AG20443 (cell line): ENCODE measurements around the gene TMEM186.
"Not testable (repeated sequence)": the region's sequence is repeated elsewhere in the genome, so short reads cannot be mapped to it uniquely, and the experiment has no call there.

Source experiments
- DNase-seq: peaks from one replicate; pipeline ENCODE4 v3.0.0; 2012; ENCODE audit warnings: low spot score, mixed read lengths

Gene TMEM186

GRCh38 chr16:8812162-8812843 lies 14.9 kb upstream of the TMEM186 start:
- DNase-seq: no peak

- DNase-seq: no peak
These were observed 11.3 kb upstream of the TMEM186 start for GRCh38 chr16:8808613-8809353.

GRCh38 chr16:8808009-8808408 lies 10.6 kb upstream of the TMEM186 start:
- DNase-seq: no peak

GRCh38 chr16:8807189-8807588 lies 9.8 kb upstream of the TMEM186 start:
- no peak for DNase-seq

GRCh38 chr16:8806272-8806983 lies 9.0 kb upstream of the TMEM186 start:
- no peak for DNase-seq

- no peak for DNase-seq
These were observed 6.9 kb upstream of the TMEM186 start for GRCh38 chr16:8804313-8804712.

- DNase-seq: not testable (repeated sequence)
These were observed 6.3 kb upstream of the TMEM186 start for GRCh38 chr16:8803733-8804132.

- DNase-seq: no peak
These were observed 4.3 kb upstream of the TMEM186 start for GRCh38 chr16:8801701-8802100.

GRCh38 chr16:8798535-8799157 lies 1.2 kb upstream of the TMEM186 start:
- no peak for DNase-seq

GRCh38 chr16:8798174-8798527 lies 712 bp upstream of the TMEM186 start:
- peak; percentile 29 for DNase-seq

GRCh38 chr16:8796469-8797363 lies 723 bp downstream of the TMEM186 start:
- DNase-seq: no peak

- no peak for DNase-seq
These were observed 1.6 kb downstream of the TMEM186 start for GRCh38 chr16:8795818-8796217.

GRCh38 chr16:8795091-8795490 lies 2.3 kb downstream of the TMEM186 start:
- no peak for DNase-seq

GRCh38 chr16:8788578-8789172 lies 8.8 kb downstream of the TMEM186 start:
- DNase-seq: no peak

GRCh38 chr16:8786316-8786715 lies 11.1 kb downstream of the TMEM186 start:
- DNase-seq: not testable (repeated sequence)

- DNase-seq: no peak
These were observed 12.0 kb downstream of the TMEM186 start for GRCh38 chr16:8785408-8785807.

- no peak for DNase-seq
These were observed 14.8 kb downstream of the TMEM186 start for GRCh38 chr16:8782673-8783072.

- no peak for DNase-seq
These were observed 15.6 kb downstream of the TMEM186 start for GRCh38 chr16:8781797-8782196.

- no peak for DNase-seq
These were observed 20.2 kb downstream of the TMEM186 start for GRCh38 chr16:8777217-8777616.

- DNase-seq: no peak
These were observed 21.3 kb downstream of the TMEM186 start for GRCh38 chr16:8776129-8776584.

- no peak for DNase-seq
These were observed 22.1 kb downstream of the TMEM186 start for GRCh38 chr16:8775359-8775758.
